Activated CD4-positive, alpha-beta T cell treated with anti-CD3 and anti-CD28 coated beads, Interleukin-2, amount 10 ng/mL, durations not matched to agents 7 days and 5 days (primary cell): ENCODE measurements around the gene OR1Q1. TPM values are rescaled to one million over a fixed set of nuclear protein-coding genes. Genes with fewer than 3 reads are reported as not detected.

Experiments used
- total RNA-seq, 2 experiments: library from RNA; stranded (reverse); gene quantifications; one replicate each; pipeline ENCODE4 v1.2.3, GENCODE V29; 2021

Gene OR1Q1
- total RNA-seq, 2 experiments from 2014 or later: not detected

Other genes with a start within 250 kb of the OR1Q1 start
- not detected for gene PTGS1, start 243.7 kb upstream of the OR1Q1 start, total RNA-seq
- not detected for gene OR1J1, start 136.8 kb upstream of the OR1Q1 start, total RNA-seq
- gene OR1J2, start 103.9 kb upstream of the OR1Q1 start, total RNA-seq: not detected
- gene OR1J4, start 95.6 kb upstream of the OR1Q1 start, total RNA-seq: not detected
- not detected for gene OR1N1, start 87.4 kb upstream of the OR1Q1 start, total RNA-seq
- gene OR1N2, start 61.6 kb upstream of the OR1Q1 start, total RNA-seq: not detected
- gene OR1L8, start 31.4 kb upstream of the OR1Q1 start, total RNA-seq: not detected
- under 1 TPM in 1 of 2 experiments, not detected in 1; 0.21 TPM for gene OR1B1, start 42.9 kb downstream of the OR1Q1 start, total RNA-seq
- not detected for gene OR1L1, start 47.0 kb downstream of the OR1Q1 start, total RNA-seq
- not detected for gene OR1L3, start 60.4 kb downstream of the OR1Q1 start, total RNA-seq
- not detected for gene OR1L4, start 109.3 kb downstream of the OR1Q1 start, total RNA-seq
- gene OR1L6, start 127.6 kb downstream of the OR1Q1 start, total RNA-seq: not detected
- not detected for gene OR5C1, start 174.2 kb downstream of the OR1Q1 start, total RNA-seq
- gene OR1K1, start 185.4 kb downstream of the OR1Q1 start, total RNA-seq: not detected
- gene PDCL, start 213.8 kb downstream of the OR1Q1 start, total RNA-seq: 10 to 100 TPM; 22.4 to 25.2 TPM